ENCODE results near the gene CALB2.

CALB2 gene

DNA sequence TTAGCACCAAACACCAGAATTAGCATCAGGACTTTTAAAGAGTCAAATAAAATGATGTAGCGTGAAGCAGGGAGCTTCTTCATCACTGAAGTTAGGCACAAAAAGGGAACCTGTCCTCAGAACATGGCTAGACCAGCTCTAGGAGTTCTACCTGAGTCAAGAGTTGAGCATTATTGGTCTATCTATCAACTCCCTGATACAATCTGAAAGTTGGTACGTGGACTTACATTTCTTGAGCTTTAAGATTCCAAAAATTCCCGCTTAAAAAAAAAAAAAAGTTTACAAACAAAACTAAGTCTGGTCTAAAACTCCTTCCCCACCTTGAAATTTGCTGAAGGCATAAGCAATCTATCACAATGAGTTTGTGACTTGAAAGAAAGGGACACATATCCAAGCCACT, 71.1 kb downstream of the CALB2 start:
- no peak for DNase-seq

DNA sequence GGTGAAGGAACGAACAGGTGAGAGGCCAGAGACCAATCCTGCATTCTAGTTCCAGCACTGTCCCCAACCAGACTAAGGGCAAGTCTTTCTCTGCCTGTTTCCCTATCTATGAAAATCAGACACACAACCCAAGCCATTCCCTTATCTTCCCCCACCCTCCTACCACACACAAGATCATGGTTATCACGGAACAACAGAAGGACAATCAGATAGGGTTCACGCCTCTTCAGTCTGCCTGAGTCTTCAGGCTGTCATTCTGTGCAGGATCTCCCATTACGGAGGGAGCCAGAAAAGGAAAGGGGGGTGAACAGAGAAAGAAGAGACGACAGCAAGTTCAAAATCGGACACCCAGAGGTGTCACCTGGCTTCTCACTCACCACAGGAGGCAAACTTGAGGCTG, 72.2 kb downstream of the CALB2 start:
- DNase-seq = no peak

GRCh38 chr16:71431176-71431575, 72.7 kb downstream of the CALB2 start:
- no peak for DNase-seq

DNA sequence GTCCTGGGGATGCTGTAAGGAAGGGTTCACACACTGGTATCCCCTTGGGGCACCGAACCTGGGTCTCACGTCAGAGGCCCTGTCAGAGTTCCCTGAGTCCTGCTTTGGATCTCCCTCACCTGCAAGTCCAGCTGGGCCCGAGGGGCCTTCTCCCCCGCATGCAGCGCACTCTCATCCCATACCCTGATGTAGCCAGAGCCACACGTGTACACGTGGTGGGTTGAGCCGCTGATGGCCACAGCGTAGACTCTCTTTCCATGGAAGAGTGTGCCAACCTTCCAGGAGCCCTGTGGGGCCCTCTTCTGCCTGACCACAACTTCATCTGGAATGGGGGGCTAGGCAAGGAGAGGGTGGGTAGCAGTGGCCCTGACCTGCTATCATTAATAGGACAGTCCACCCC, 73.5 kb downstream of the CALB2 start:
- DNase-seq = no peak

DNA sequence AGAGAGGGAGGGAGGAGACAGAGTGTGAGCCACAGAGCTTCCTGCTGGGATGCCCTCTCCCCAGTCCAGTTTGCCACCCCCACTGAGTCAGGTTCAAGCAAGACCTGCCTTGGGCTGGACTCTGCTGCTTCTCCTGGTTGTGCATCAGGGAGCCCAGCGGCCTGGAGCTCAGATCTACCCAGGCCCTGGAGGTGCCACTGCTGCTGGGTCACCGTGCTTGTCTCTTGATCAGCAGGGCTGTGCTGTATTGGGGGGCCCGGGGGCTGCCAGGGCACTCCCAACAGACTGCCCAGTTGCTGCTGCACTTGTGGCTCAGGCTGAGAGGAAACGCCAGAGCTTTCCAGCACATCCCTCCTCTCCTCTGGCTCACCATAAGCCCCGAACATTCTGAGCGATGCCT, 74.4 kb downstream of the CALB2 start:
- DNase-seq = no peak

GRCh38 chr16:71436473-71436872, 78.0 kb downstream of the CALB2 start:
- no peak for DNase-seq

DNA sequence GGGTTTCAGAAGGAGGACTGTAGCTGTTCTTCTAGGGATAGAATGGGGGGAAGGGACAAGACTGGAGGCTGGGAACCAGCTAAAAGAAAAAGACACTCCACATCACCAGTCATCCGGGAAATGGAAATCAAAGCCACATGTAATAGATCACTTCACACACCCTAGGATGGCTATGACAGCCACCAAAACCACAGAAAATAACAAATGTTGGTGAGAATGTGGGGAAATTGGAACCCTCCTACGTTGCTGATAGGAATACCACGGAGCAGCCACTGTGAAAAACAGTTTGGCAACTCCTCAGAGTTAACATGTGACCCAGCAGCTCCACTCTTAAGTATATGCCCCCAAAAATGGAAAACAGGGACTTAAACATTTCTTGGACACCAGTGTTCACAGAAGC, 81.0 kb downstream of the CALB2 start:
- no peak for DNase-seq

All from stimulated activated CD8-positive, alpha-beta memory T cell treated with anti-CD3 and anti-CD28 coated beads, Interleukin-4, amount 100 ng/mL, for 48 hours (primary cell).